NCI-H2107 treated with DMSO at 0.1 percent for 48 hours (cell line): ENCODE data around the gene TEKT2.
A peak's percentile ranks its signal among the peaks of the same experiment; 100 is the strongest.

Experiments
- DNase-seq: peaks from one replicate; lab custom pipeline; 2025; ENCODE audit not compliant: unreplicated experiment; lab: John Stamatoyannopoulos, UW

The TEKT2 gene

GRCh38 chr1:36126797-36127500, 43.1 kb downstream of the TEKT2 start:
- no peak for DNase-seq

GRCh38 chr1:36128126-36128904, 44.4 kb downstream of the TEKT2 start:
- no peak for DNase-seq

- no peak for DNase-seq
These were observed 45.0 kb downstream of the TEKT2 start for GRCh38 chr1:36128905-36129206.

- no peak for DNase-seq
These were observed 48.1 kb downstream of the TEKT2 start for GRCh38 chr1:36132029-36132428.

- peak; percentile 39 for DNase-seq
These were observed 49.6 kb downstream of the TEKT2 start for GRCh38 chr1:36133484-36133883.

GRCh38 chr1:36134031-36134430, 50.1 kb downstream of the TEKT2 start:
- no peak for DNase-seq

GRCh38 chr1:36134505-36135329, 50.8 kb downstream of the TEKT2 start:
- no peak for DNase-seq

GRCh38 chr1:36135330-36135667, 51.4 kb downstream of the TEKT2 start:
- DNase-seq: no peak

- no peak for DNase-seq
These were observed 51.9 kb downstream of the TEKT2 start for GRCh38 chr1:36135796-36136195.

- no peak for DNase-seq
These were observed 52.6 kb downstream of the TEKT2 start for GRCh38 chr1:36136535-36136934.

GRCh38 chr1:36137226-36137625, 53.3 kb downstream of the TEKT2 start:
- DNase-seq: no peak

GRCh38 chr1:36137776-36138175, 53.9 kb downstream of the TEKT2 start:
- peak; percentile 91 for DNase-seq
